Measurements from ENCODE around the gene MCTP2. TPM values are rescaled to one million over a fixed set of nuclear protein-coding genes. Genes with fewer than 3 reads are reported as not detected.

The MCTP2 gene
- total RNA-seq, 1 experiment from 2014 or later, result 7.4 TPM

- no peak for ATAC-seq
- H3K27me3 Mint-ChIP-seq (ENCODE audit: low read depth), result no peaks in the 10 kb centered on the region
- POLR2A ChIA-PET, result no interaction called here
- DNase-seq (ENCODE audit: low spot score), result no peak
- H3K36me3 Mint-ChIP-seq, result no peaks in the 10 kb centered on the region
- TF ChIP-seq NFYB (CRISPR knock-in tag; conservative IDR thresholded peaks at IDR 0.05; ENCODE audit: low read depth) (no peak), ATF1 (CRISPR knock-in tag; IDR thresholded peaks at IDR 0.05) (no peak), SOX15 (CRISPR knock-in tag; IDR thresholded peaks at IDR 0.05) (no peak), OVOL2 (CRISPR knock-in tag; IDR thresholded peaks at IDR 0.05; ENCODE audit: borderline replicate concordance) (no peak), CBFB (CRISPR knock-in tag; IDR thresholded peaks at IDR 0.05; ENCODE audit: low read depth) (no peak), IRF2 (CRISPR knock-in tag; IDR thresholded peaks at IDR 0.05; ENCODE audit: borderline replicate concordance, low read depth) (no peak), ZNF532 (CRISPR knock-in tag; IDR thresholded peaks at IDR 0.05; ENCODE audit: borderline replicate concordance) (no peak), GTF2I (CRISPR knock-in tag; conservative IDR thresholded peaks at IDR 0.05) (no peak), ZNF416 (CRISPR knock-in tag; IDR thresholded peaks at IDR 0.05) (no peak), JUN (CRISPR knock-in tag; IDR thresholded peaks at IDR 0.05) (no peak), ATF6 (CRISPR knock-in tag; IDR thresholded peaks at IDR 0.05) (no peak), STAT6 (CRISPR knock-in tag; conservative IDR thresholded peaks at IDR 0.05; ENCODE audit: low read depth) (no peak), PRDM15 (CRISPR knock-in tag; IDR thresholded peaks at IDR 0.05) (no peak), USF1 (CRISPR knock-in tag; IDR thresholded peaks at IDR 0.05) (no peak), AR (CRISPR knock-in tag; IDR thresholded peaks at IDR 0.05) (no peak), ATF3 (CRISPR knock-in tag; conservative IDR thresholded peaks at IDR 0.05) (no peak), E2F5 (CRISPR knock-in tag; IDR thresholded peaks at IDR 0.05) (no peak)
- CTCF ChIA-PET, result interaction anchor here (1.2 kb wide), 1 partner anchor 168 kb away, joined by 5 read pairs; no protein-coding TSS in a partner anchor
- no peaks in the 10 kb centered on the region for H3K9me3 Mint-ChIP-seq
- no peak overlapping the region for H3K4me3 Mint-ChIP-seq
- no peak overlapping the region for H3K27ac Mint-ChIP-seq
- peaks cover 16% of the 10 kb centered on the region for H3K4me1 Mint-ChIP-seq
Measured at GRCh38 chr15:94331731-94332130, 100.4 kb downstream of the MCTP2 start.

Data from WTC11 (cell line).